Measurements from ENCODE around the gene STOX2.
"Not testable (repeated sequence)": the region's sequence is repeated elsewhere in the genome, so short reads cannot be mapped to it uniquely, and the experiment has no call there.

STOX2 gene

DNA sequence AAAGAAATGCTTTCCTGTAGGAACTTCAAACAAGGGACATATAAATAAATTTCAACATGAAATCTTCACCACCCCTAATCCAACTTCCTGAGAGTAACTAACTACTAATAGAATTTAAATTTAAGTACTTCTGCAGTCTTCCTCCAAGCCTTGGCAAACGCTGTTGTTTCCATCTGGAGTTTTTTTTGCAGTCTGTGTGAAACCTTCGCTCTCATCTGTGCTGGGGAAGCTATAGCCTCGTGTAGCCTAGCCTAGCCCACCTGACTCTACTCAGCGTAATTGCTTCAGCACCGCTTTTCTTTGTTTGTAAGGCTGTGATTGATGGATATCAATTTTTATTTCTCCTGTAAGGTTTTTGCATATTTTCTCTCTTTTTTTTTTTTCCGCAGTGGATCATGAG, 30.9 kb downstream of the STOX2 start:
- no peak for DNase-seq (ENCODE audit: low read depth in 2 of 2)

DNA sequence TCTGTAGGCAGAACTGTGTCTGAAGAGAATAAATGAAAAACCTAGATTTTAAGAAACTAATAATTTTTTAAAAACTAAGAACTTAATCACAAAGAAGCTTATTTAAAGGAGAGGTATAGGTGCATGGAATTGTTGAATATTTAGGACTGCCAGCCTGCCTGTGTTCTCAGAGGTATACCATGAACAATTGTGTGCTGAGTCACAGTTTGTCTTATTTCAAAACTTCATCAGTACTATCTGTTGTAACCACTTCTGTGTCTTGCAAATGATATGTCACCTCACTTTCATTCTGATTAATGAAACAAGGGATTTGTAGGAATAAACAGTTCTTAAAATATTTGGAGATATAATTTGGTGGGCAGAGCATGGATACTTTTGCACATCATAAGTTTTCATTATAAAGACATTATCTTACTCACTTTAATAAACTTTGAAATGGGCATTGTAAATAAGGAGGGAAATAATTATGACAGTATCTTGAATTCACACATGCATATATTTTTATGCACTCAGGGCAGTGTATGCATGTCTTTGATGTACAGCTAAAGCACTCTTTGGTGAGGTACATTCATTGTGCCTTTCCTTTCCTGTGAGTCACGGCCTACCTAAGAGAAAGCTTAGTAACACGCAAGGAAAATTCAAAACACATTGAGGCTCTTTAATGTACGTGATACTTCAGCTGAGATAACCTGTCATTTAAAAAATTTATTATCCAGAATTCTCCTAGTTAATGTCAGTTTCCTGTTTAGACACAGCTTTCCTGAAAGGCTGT, 31.7 kb downstream of the STOX2 start:
- no peak for DNase-seq (ENCODE audit: low read depth in 2 of 2)

- no peak for DNase-seq (ENCODE audit: low read depth in 2 of 2)
Observed at GRCh38 chr4:183940864-183941263, 35.8 kb downstream of the STOX2 start.

GRCh38 chr4:183941964-183942363, 36.9 kb downstream of the STOX2 start:
- no peak for DNase-seq (ENCODE audit: low read depth in 2 of 2)

- no peak for DNase-seq (ENCODE audit: low read depth in 2 of 2)
Observed at GRCh38 chr4:183945741-183946140, 40.6 kb downstream of the STOX2 start.

DNA sequence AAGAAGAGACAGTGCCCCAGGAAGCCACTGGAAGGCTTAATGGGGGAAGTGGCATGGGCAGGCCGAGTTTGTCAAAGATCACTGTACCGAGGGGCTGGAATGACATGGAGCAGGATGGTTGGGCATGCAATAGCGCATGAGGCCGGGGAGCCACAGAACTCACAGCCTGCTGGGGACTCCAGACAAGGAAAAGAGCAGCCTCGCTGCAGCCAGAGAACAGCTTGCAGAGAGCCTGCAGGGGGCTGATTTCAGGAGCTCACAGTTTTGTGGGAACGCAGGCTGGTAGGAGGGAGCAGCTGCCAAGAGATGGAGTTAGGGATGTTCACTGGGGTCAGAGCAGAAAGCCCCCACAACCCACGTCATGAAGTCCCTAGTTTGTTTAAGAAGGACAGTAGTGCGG, 45.4 kb downstream of the STOX2 start:
- no peak for DNase-seq (ENCODE audit: low read depth in 2 of 2)

- not testable (repeated sequence) for DNase-seq (ENCODE audit: low read depth in 2 of 2)
Observed at GRCh38 chr4:183952652-183953051, 47.5 kb downstream of the STOX2 start.

DNA sequence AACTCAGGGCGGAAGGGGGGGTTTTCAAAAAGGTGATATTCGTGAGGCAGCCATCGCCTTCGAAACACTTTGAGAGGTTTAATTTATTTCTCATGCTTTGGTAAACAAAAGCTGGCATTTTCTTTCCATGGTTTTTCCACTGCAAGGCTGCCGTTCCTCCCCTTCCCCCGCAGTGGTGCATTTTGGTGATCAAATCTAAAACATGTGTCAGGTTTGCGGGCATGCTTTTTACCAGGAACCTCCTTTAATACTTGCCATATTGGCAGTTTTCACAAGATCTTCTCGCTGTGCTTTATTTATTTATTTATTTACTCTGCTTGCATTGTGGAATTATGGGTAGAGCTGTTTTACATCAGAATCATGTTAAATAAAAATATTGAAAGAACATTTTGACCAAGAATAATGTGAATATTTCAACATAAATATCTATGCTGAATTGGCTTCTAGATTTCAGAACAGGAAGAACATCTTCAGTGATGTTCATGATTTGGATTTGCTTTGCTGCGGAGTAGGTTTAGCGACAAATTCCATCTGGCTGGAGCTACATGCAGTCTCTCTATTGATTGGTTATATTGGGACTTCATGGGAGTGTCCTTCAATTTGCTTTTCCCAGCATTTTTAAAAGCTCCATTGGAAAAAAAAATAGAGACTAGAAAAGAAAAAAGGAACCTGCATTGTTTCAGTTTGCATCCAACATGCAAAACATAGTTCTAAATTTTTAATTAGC, 54.4 kb downstream of the STOX2 start:
- no peak for DNase-seq (ENCODE audit: low read depth in 2 of 2)

- no peak for DNase-seq (ENCODE audit: low read depth in 2 of 2)
Observed at GRCh38 chr4:183960046-183960420, 54.9 kb downstream of the STOX2 start.

- DNase-seq (ENCODE audit: low read depth in 2 of 2), result no peak
Observed at GRCh38 chr4:183960962-183961541, 55.9 kb downstream of the STOX2 start.

- DNase-seq (ENCODE audit: low read depth in 2 of 2), result no peak
Observed at GRCh38 chr4:183961795-183962194, 56.7 kb downstream of the STOX2 start.

DNA sequence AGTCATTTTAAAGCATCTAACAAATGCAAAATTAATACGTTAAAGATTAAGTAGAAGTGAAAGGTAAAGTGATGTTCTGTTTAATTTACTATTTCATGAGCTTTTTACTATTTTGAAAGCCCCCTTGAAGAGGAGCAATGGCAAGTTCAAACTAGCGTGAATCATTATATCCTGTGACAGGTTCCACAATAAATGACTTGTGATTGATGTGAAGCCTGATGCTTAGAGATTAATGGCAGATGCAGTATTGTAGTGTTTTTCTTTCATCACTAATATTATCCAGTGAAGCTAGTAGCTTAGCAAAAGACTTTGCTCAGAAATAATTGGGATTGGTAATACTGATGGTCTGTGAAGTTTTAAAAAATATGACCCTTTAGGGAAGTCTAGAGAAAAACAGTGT, 57.3 kb downstream of the STOX2 start:
- DNase-seq (ENCODE audit: low read depth in 2 of 2), result no peak

- no peak for DNase-seq (ENCODE audit: low read depth in 2 of 2)
Observed at GRCh38 chr4:183966371-183966770, 61.3 kb downstream of the STOX2 start.

DNA sequence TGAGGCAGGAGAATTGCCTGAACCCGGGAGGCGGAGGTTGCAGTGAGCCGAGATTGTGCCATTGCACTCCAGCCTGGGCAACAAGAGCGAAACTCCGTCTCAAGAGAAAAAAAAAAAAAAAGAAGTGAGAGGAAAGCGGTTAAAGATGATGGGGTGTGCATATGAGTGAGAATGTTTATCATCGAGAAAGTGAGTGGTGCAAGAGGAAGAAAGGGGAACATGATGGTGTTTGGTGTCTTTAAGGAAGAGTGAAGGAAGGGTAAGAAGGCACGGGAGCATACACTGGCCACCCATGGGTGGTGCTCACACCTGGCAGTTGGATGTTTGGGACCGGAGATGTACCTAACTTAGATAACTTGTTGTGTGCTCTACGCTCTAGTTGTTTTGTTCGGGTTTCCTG, 62.2 kb downstream of the STOX2 start:
- DNase-seq (ENCODE audit: low read depth in 2 of 2), result no peak

DNA sequence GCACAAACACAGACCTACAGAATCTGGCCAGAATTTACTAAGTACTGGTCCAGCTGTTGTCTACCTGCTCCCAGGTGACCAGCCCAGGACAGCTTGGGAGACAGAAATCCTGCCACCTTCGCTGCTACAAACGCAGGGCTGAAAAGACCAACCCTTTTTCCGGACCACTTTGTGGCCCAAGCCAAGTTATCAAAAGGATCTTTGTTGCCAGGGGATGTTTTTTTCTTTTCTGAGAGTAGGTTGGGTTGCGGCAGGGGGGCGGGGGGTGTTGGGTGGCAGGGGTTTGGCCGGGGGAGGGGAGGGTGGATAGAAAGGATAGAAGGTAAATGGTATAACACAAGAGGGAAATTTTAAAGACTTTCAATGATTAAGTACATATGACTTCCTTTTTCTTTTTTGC, 63.4 kb downstream of the STOX2 start:
- no peak for DNase-seq (ENCODE audit: low read depth in 2 of 2)

DNA sequence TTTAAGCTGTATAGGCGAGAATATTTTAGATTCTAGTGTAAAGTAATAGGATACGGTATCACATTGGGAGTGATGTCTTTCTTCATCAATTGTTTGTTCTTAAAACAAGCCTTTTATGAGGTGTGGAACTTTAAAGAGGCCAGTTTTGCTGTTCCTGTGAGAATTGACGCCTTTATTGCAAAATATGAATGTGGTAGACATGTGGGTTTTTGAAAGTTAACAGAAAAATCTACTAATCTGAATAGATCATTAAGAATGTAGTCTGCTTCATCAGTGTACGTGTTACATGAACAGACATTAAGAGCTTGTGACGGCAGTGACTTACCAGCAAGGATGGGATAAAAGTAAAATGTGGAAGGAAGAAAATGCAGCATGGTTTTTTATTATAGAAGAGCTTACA, 63.8 kb downstream of the STOX2 start:
- no peak for DNase-seq (ENCODE audit: low read depth in 2 of 2)

DNA sequence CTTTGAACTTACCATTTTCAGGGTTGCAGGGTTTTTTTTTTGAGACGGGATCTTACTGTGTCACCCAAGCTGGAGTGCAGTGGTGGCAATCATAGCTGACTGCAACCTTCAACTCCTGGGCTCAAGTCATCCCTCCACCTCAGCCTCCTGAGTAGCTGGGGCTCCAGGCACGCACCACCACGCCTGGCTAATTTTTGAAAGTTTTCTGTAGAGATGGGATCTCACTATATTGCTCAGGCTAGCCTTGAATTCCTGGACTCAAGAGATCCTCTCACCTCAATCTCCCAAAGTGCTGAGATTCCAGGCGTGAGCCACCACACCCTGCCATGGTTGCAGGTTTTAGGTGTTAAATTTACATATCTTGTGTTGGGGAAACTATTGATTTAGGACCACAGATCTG, 64.5 kb downstream of the STOX2 start:
- no peak for DNase-seq (ENCODE audit: low read depth in 2 of 2)

DNA sequence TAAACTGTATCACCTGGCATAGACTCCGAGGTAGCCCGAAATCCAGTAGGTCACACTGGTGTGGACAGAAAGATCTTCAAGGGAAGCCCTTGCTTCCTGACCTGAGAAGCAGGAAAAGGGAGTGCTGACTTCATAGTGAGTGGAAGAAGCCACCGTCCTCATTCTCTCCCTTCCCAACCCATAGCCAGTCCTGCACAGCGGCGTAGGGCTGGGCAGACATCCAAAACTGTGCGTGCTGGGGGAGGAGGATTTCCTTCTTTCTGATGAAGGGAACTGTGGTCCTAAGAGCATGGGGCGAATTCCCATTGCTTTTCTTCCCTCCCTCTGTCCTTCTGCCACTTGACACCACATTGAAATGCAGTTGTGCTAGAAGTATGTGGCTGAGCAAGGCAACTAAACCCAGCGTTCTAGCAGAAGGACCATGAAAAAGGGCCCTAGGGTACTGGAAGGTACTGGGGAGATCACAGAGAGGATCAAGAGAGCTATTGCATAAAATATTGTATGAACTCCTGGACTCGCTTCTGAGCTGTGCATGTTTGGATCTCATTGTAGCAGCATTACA, 66.9 kb downstream of the STOX2 start:
- no peak for DNase-seq (ENCODE audit: low read depth in 2 of 2)

GRCh38 chr4:183977707-183978106, 72.6 kb downstream of the STOX2 start:
- DNase-seq (ENCODE audit: low read depth in 2 of 2), result no peak

DNA sequence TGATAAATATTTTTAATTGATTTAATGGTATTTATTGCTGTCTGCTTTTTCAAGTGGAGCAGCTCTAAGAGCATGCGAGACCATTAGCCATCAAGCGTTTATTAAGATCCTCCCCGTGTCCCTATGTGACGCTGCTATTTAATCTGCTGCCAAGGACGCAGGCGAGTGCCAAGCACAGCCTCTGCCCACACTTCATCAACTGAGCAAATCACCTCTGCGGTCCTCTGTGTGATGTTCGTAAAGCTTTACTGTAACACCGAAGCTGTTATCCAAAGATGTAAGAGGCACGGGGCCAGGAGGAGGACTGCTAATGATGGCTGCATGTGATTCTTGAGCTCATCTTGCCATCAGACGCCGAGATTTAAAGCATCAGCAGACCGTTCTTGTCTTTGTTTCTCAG, 79.5 kb downstream of the STOX2 start:
- DNase-seq (ENCODE audit: low read depth in 2 of 2), result no peak

DNA sequence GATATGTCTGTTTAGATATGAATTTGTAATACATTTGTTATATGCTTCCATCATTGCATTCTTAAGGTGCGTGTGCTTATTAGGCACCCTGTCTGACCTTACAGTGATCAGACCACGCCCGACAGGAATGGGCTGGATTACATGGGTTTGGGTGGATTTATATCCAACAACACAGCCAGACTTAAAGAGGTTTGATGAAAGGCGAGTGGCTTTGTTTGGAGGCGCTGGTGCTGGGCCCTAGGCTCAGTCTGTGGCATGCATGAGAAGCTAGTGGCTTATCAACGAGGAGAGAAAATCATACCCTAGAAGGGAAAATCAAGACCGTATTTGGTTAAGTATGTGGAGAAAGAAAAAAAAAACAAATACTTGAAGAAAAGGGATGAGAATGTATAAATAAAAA, 80.7 kb downstream of the STOX2 start:
- no peak for DNase-seq (ENCODE audit: low read depth in 2 of 2)

GRCh38 chr4:183986291-183986970, 81.3 kb downstream of the STOX2 start:
- DNase-seq (ENCODE audit: low read depth in 2 of 2), result no peak

Data from stimulated activated CD8-positive, alpha-beta memory T cell treated with anti-CD3 and anti-CD28 coated beads, Interleukin-7, amount 100 ng/mL, for 4 hours (primary cell).